ENCODE data around the gene RAPGEF2. TPM values are rescaled to one million over a fixed set of nuclear protein-coding genes. Genes with fewer than 3 reads are reported as not detected.

Gene RAPGEF2
- total RNA-seq, 1 donor from 2014 or later = 31.0 TPM

GRCh38 chr4:159382856-159383561 is 280.1 kb downstream of the RAPGEF2 start:
- no peak overlapping the region for H3K27ac Mint-ChIP-seq (ENCODE audit: unreplicated experiment)
- H3K36me3 Mint-ChIP-seq (ENCODE audit: low read depth) = peaks cover 9% of the 10 kb centered on the region
- TF ChIP-seq, protein P1, sequence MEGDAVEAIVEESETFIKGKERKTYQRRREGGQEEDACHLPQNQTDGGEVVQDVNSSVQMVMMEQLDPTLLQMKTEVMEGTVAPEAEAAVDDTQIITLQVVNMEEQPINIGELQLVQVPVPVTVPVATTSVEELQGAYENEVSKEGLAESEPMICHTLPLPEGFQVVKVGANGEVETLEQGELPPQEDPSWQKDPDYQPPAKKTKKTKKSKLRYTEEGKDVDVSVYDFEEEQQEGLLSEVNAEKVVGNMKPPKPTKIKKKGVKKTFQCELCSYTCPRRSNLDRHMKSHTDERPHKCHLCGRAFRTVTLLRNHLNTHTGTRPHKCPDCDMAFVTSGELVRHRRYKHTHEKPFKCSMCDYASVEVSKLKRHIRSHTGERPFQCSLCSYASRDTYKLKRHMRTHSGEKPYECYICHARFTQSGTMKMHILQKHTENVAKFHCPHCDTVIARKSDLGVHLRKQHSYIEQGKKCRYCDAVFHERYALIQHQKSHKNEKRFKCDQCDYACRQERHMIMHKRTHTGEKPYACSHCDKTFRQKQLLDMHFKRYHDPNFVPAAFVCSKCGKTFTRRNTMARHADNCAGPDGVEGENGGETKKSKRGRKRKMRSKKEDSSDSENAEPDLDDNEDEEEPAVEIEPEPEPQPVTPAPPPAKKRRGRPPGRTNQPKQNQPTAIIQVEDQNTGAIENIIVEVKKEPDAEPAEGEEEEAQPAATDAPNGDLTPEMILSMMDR (IDR thresholded peaks at IDR 0.05) = no peak
- peaks cover 17% of the 10 kb centered on the region for H3K9me3 Mint-ChIP-seq (ENCODE audit: low read depth)
- no peak overlapping the region for H3K4me3 Mint-ChIP-seq (ENCODE audit: unreplicated experiment)
- H3K4me1 Mint-ChIP-seq (ENCODE audit: low read depth) = peaks cover 10% of the 10 kb centered on the region
- H3K27me3 Mint-ChIP-seq (ENCODE audit: low read depth) = no peaks in the 10 kb centered on the region
- no peak for DNase-seq (ENCODE audit: low spot score)

GRCh38 chr4:159383562-159383931 is 280.7 kb downstream of the RAPGEF2 start:
- Mint-ChIP-seq H3K27ac (ENCODE audit: unreplicated experiment) (no peak overlapping the region), H3K4me3 (ENCODE audit: unreplicated experiment) (no peak overlapping the region), H3K36me3 (ENCODE audit: low read depth) (peaks cover 9% of the 10 kb centered on the region), H3K9me3 (ENCODE audit: low read depth) (peaks cover 21% of the 10 kb centered on the region), H3K27me3 (ENCODE audit: low read depth) (no peaks in the 10 kb centered on the region), H3K4me1 (ENCODE audit: low read depth) (peaks cover 10% of the 10 kb centered on the region)
- no peak for DNase-seq (ENCODE audit: low spot score)
- TF ChIP-seq, protein P1 (IDR thresholded peaks at IDR 0.05) = no peak

DNA sequence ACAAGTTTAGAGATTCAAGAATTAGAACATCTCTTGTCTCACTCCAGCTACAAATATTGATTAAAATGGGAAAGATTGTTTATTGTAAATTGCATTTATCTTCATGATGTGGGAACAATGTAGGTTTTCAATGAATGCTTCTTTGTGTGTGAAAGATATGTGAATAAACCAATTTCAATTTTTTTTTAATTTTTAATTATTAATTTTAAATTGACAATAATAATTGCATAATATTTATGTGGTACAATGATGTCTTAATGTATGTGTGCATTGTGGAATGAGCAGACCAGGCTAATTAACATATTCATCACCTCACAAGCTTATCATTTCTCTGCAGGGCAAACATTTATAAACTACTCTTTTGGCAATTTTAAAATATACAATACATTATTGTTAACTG is 281.1 kb downstream of the RAPGEF2 start:
- H3K27ac Mint-ChIP-seq (ENCODE audit: unreplicated experiment) = no peak overlapping the region
- H3K27me3 Mint-ChIP-seq (ENCODE audit: low read depth) = no peaks in the 10 kb centered on the region
- H3K4me3 Mint-ChIP-seq (ENCODE audit: unreplicated experiment) = no peak overlapping the region
- peaks cover 13% of the 10 kb centered on the region for H3K4me1 Mint-ChIP-seq (ENCODE audit: low read depth)
- peaks cover 18% of the 10 kb centered on the region for H3K9me3 Mint-ChIP-seq (ENCODE audit: low read depth)
- TF ChIP-seq, protein P1 (IDR thresholded peaks at IDR 0.05) = no peak
- no peak for DNase-seq (ENCODE audit: low spot score)
- peaks cover 9% of the 10 kb centered on the region for H3K36me3 Mint-ChIP-seq (ENCODE audit: low read depth)

- Mint-ChIP-seq H3K9me3 (ENCODE audit: low read depth) (peaks cover 21% of the 10 kb centered on the region), H3K4me3 (ENCODE audit: unreplicated experiment) (no peak overlapping the region), H3K36me3 (ENCODE audit: low read depth) (peaks cover 9% of the 10 kb centered on the region), H3K27ac (ENCODE audit: unreplicated experiment) (no peak overlapping the region), H3K4me1 (ENCODE audit: low read depth) (peaks cover 18% of the 10 kb centered on the region), H3K27me3 (ENCODE audit: low read depth) (no peaks in the 10 kb centered on the region)
- TF ChIP-seq, protein P1 (IDR thresholded peaks at IDR 0.05) = peak; percentile 76
- DNase-seq (ENCODE audit: low spot score) = no peak
Measured at GRCh38 chr4:159384632-159385031, 281.8 kb downstream of the RAPGEF2 start.

GRCh38 chr4:159386620-159387019 is 283.7 kb downstream of the RAPGEF2 start:
- Mint-ChIP-seq H3K36me3 (ENCODE audit: low read depth) (peaks cover 11% of the 10 kb centered on the region), H3K27me3 (ENCODE audit: low read depth) (no peaks in the 10 kb centered on the region), H3K4me1 (ENCODE audit: low read depth) (peaks cover 32% of the 10 kb centered on the region), H3K27ac (ENCODE audit: unreplicated experiment) (no peak overlapping the region), H3K4me3 (ENCODE audit: unreplicated experiment) (no peak overlapping the region), H3K9me3 (ENCODE audit: low read depth) (peaks cover 23% of the 10 kb centered on the region)
- TF ChIP-seq, protein P1 (IDR thresholded peaks at IDR 0.05) = no peak
- DNase-seq (ENCODE audit: low spot score) = no peak
